ENCODE results near the gene CDK2AP2.

- TF ChIP-seq POLR2A (IDR thresholded peaks at IDR 0.05) (no peak), CTCF (IDR thresholded peaks at IDR 0.05) (no peak)
These were observed 6.2 kb upstream of the CDK2AP2 start for GRCh38 chr11:67514116-67514515.
